ENCODE results near the gene EPHA8.

EPHA8 gene

DNA sequence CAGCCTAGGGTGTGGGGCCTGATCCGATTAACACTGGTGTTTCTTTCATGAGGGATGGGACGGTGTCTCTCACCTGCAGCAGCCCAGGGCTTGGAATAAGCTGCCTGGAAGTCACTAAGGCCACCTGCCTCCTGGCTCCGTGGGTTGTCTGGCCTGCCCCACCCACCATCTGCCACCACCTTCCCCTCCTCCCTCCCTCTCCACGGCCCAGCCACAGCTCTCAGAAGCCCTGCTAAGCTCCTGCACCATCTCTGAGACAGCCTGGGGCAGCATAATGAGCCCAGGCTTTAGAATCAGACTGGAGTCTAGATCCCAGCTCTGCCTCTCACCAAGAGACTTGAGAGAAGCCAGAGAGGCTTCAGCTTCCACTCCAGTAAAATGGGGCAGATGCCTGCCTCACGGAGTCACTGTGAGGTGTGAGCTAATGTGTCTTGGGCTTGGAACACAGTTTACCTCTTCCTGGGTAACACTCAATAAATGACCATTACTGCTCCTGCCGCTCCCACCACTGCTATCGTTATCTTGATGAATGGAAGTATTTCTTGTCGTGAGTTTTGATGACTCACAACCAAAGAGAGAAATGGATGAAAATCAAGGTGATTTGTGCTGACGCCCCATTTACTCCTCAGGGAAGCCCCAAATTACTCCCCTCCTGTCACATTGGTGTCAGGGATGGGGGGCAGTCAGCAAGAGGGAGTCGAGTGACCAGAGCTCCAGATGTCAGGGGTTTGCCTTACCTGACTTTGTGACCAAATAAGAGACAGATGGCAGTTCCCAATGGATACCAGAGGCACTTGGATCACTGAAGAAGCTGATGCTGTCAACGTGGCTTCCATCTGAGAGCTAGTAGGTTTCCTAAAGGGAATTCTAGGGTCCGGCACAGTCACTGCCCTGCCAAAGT, 49.6 kb downstream of the EPHA8 start:
- in situ Hi-C loops (cut with MboI; ENCODE audit: low sequenced_read_pairs) = no loop called here

GRCh38 chr1:22613572-22613918, 50.3 kb downstream of the EPHA8 start:
- in situ Hi-C loops (cut with MboI; ENCODE audit: low sequenced_read_pairs) = no loop called here

DNA sequence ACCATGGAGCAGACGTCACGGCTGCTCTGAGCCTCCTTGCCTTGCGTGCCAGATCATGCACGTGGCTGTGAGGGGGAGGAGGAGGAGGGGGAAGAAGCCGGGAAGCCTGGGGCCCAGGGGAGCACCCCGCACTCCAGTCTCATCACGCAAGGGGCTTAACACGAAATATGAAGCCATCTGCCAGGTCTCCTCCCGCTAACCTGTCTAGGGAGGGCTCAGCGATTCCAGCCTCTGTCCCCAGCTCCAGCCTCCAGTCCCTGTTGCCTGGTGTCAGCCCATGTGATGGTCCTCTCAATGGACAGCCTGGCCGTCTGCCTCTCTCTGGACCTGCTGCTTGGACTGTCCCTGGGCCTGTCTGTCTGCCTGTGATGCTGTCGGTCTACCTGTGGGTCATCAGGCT, 50.7 kb downstream of the EPHA8 start:
- in situ Hi-C loops (cut with MboI; ENCODE audit: low sequenced_read_pairs) = no loop called here

GRCh38 chr1:22615886-22616285, 52.6 kb downstream of the EPHA8 start:
- in situ Hi-C loops (cut with MboI; ENCODE audit: low sequenced_read_pairs) = no loop called here

DNA sequence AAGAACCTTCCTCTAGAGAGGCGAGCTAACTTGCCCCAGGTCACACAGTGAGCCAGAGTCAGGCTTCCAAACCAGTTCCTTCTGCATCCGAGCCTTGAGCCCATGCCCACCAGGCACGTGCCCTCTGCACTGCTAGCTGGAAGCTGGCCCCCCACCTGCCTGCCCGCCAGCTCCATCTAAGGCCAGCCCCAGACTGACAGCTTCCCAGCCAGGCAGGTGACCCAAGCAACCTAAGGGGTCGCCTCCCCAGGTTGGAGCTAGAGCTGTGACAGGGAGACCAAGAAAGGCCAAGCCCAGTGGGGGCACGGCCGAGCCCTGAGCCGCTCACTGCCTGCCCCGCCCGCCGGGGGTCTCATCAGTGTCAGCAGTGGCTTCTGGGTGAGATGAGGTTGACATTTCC, 53.3 kb downstream of the EPHA8 start:
- in situ Hi-C loops (cut with MboI; ENCODE audit: low sequenced_read_pairs) = no loop called here

- in situ Hi-C loops (cut with MboI; ENCODE audit: low sequenced_read_pairs) = no loop called here
These were observed 54.8 kb downstream of the EPHA8 start for GRCh38 chr1:22618056-22618455.

- in situ Hi-C loops (cut with MboI; ENCODE audit: low sequenced_read_pairs) = no loop called here
These were observed 56.0 kb downstream of the EPHA8 start for GRCh38 chr1:22619252-22619651.

GRCh38 chr1:22619798-22620197, 56.5 kb downstream of the EPHA8 start:
- in situ Hi-C loops (cut with MboI; ENCODE audit: low sequenced_read_pairs) = no loop called here

DNA sequence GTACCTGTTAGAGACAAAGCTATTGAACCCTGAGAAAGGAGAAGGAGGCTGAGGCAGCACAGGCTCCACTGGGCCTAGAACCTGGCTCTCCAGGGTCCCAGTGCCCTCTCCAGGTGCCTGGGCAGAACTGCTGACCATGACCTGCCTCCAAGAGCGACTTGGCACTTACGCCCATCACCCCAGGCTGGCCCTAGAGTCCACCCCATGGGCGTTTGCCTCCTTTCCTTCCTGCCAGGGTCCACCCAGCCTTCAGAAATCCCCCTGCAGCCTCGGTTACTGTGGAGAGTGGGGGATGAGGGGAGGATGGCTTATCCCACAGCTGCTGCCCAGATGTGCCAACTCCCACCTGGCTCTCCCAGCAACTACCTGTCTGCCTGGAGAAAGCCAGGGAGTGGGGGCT, 58.5 kb downstream of the EPHA8 start:
- in situ Hi-C loops (cut with MboI; ENCODE audit: low sequenced_read_pairs) = no loop called here

GRCh38 chr1:22625262-22625925, 62.1 kb downstream of the EPHA8 start:
- in situ Hi-C loops (cut with MboI; ENCODE audit: low sequenced_read_pairs) = loop anchor here (25.0 kb wide), 1 partner anchor 513 kb away; no protein-coding TSS in a partner anchor

DNA sequence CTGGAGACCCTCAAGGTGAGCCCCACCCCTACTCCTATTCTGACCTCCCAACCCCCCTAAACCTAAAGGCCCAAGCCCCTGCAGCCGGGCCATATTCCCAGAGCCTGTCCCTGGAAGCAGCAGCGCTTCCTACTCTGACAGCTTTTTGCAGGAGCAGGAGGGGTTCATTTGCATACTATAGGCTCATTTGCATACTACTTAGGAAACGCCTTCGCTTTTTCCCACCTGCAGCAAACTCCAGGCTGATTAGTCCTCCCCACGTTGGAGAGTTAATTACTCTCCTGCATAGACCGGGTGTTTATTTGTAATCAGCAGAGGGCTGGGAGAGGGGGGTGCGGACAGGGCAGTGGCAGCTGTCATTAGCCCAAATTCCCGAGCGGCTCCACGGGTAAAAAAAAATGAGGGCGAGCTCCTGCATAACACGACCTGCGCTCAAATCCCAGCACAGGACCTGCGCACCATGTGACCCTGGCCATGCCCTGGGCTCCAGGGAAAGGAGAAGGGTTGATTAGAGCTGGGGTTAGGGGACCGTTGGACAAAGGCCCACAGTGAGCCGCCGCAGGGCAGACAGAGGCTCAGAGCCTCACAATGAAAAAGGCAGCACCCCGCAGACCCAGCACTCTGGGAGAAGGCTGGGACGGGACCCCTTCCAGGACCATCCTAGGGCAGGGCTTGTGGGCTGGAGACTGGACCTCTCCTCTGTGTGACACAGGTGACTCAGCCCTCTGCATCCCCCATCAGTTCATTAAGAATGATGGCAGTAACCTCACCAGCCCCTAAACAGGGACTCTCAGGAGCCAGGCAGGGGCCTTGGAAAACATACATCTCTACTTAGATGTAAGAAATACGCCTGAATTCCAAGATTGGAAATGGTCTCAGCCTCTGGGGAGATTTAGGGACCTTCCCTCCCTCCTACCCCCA, 63.2 kb downstream of the EPHA8 start:
- in situ Hi-C loops (cut with MboI; ENCODE audit: low sequenced_read_pairs) = loop anchor here (25.0 kb wide), 1 partner anchor 514 kb away; no protein-coding TSS in a partner anchor

GRCh38 chr1:22627331-22627730, 64.0 kb downstream of the EPHA8 start:
- in situ Hi-C loops (cut with MboI; ENCODE audit: low sequenced_read_pairs) = loop anchor here (25.0 kb wide), 1 partner anchor 515 kb away; no protein-coding TSS in a partner anchor

DNA sequence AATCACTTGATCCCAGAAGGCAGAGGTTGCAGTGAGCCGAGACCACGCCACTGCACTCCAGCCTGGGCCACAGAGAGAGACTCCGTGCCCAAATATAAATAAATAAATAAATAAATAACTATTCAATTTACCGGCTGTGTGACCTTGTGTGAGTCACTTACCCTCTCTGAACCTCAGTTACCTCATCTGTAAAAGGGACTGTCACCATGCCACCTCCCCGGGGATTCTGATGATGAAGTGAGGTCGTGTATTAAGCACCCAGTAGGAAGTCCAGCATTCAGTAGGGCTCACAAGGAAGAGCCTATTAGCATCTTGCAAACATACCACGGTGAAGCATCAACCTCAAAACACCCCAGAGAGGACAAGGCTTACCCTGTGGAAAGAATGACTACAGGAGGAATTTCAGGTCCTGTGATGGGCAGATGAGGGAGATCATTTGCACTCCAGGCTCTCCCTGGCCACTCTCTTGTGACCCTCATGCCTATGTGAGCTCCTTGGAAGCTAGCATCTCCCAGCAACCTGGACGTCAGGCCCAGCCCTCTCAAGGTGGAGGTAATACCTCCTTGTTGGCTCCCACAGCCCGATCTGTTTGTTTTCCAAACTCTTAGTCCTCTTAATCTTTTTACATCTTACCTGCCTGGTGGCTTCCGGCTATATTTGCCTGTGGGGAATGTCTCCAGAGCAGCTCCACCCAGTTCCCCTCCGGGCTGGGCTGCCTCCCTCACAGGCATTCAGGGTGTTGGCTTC, 65.6 kb downstream of the EPHA8 start:
- in situ Hi-C loops (cut with MboI; ENCODE audit: low sequenced_read_pairs) = loop anchor here (25.0 kb wide), 1 partner anchor 517 kb away; no protein-coding TSS in a partner anchor

- in situ Hi-C loops (cut with MboI; ENCODE audit: low sequenced_read_pairs) = loop anchor here (25.0 kb wide), 1 partner anchor 518 kb away; no protein-coding TSS in a partner anchor
These were observed 66.6 kb downstream of the EPHA8 start for GRCh38 chr1:22629886-22630285.

DNA sequence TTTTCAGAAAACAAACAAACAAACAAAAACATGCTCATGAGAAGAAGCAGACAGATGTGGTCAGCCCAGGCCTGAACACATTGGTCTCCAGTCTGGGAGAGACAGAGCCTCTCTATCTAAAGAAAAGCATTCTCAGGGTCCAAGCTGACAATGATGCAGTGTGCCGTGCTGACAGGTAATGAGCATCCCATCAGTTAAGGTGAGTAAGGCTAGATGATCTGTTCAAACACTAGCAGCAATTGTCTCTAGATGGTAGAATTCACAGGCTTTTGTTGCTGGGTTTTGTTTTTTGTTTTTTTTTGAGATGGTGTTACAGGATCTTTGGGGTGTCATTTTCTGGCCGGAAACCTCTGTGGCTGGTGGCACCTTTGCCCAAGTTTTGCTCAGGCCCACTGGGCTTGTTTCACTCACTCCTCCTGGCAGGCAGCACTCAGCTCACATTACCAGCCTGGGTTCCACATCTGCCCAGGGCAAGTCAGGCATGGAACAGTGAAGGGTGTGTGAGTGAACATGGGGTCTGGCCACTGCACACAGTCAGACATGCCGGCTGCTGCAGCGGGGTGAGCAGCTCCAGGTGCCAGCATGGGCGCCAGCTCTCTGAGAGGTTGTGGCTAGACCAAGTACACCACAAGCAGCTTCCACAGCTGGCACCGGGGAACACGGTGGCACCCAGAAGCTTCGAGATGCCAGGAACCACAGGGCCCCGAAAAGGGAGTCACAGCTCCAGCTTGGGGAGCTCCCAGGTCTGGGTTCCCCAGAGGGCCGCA, 70.6 kb downstream of the EPHA8 start:
- in situ Hi-C loops (cut with MboI; ENCODE audit: low sequenced_read_pairs) = loop anchor here (25.0 kb wide), 1 partner anchor 522 kb away; no protein-coding TSS in a partner anchor

- in situ Hi-C loops (cut with MboI; ENCODE audit: low sequenced_read_pairs) = loop anchor here (25.0 kb wide), 1 partner anchor 523 kb away; no protein-coding TSS in a partner anchor
These were observed 72.1 kb downstream of the EPHA8 start for GRCh38 chr1:22635436-22635835.

DNA sequence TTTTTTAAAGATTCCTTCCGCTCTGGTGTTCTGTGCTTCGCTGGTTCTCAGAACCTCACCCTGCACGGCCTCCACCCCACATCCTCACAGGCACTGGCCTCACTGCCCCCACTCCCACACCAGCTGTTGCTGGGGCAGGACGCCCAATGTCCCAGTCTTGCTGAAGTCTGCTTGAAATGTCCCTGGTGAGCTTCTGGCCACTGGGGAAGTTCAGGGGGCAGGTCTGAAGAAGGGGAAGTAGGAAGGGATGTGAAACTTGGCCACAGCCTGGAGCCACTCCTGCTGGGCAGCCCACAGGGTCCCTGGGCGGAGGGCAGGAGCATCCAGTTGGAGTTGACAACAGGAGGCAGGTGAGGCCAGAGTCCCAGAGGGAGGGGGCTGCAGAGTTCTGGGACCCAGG, 73.1 kb downstream of the EPHA8 start, which contains the start of gene C1QA:
TSS of gene C1QA (plus strand) at position 276 of the 400 bp plus-strand sequence. CDS start 989 bp downstream, outside the sequence.
- in situ Hi-C loops (cut with MboI; ENCODE audit: low sequenced_read_pairs) = loop anchor here (25.0 kb wide), 1 partner anchor 524 kb away; no protein-coding TSS in a partner anchor

- in situ Hi-C loops (cut with MboI; ENCODE audit: low sequenced_read_pairs) = loop anchor here (25.0 kb wide), 1 partner anchor 525 kb away; no protein-coding TSS in a partner anchor
These were observed 73.6 kb downstream of the EPHA8 start for GRCh38 chr1:22636927-22637326.

GRCh38 chr1:22637907-22638445, 74.7 kb downstream of the EPHA8 start:
- in situ Hi-C loops (cut with MboI; ENCODE audit: low sequenced_read_pairs) = loop anchor here (25.0 kb wide), 1 partner anchor 526 kb away; no protein-coding TSS in a partner anchor
